HL-60 (cell line): ENCODE results near the gene NKPD1.

Experiments used
- DNase-seq, 2 experiments: peaks; one replicate each; pipeline ENCODE4 v3.0.0-alpha.2; 2010 to 2020; ENCODE audit warnings: low read depth in 1 of 2, low spot score in 1 of 2
- H3K27ac ChIP-seq: fragments of 250-450 bp; sonication (Bioruptor Pico); replicated peaks from 2 replicates; pipeline ENCODE4 v1.5.1; 2020; ENCODE audit warnings: mild to moderate bottlenecking, moderate library complexity
- H3K27me3 ChIP-seq: fragments of 250-450 bp; sonication (Bioruptor Pico); 2 replicates; pipeline ENCODE4 v1.5.1; 2021; ENCODE audit warnings: mild to moderate bottlenecking, moderate library complexity; ENCODE audit not compliant: insufficient read depth, poor library complexity, severe bottlenecking
- H3K4me3 ChIP-seq: replicated peaks from 2 replicates; pipeline ENCODE4 v1.5.1; 2011; ENCODE audit warnings: mild to moderate bottlenecking, control low read depth, low read length; ENCODE audit not compliant: insufficient read depth
- GABPA ChIP-seq: IDR thresholded peaks from 2 replicates; pipeline ENCODE4 v1.6.1; 2012; ENCODE audit warnings: low read depth
- POLR2AphosphoS5 ChIP-seq: IDR thresholded peaks from 2 replicates; pipeline ENCODE4 v1.6.1; 2012; ENCODE audit warnings: low read depth
- REST ChIP-seq: IDR thresholded peaks from 2 replicates; pipeline ENCODE4 v1.6.1; 2012; ENCODE audit warnings: low read depth; ENCODE audit not compliant: insufficient replicate concordance
- SPI1 ChIP-seq: IDR thresholded peaks from 2 replicates; pipeline ENCODE4 v1.6.1; 2012; ENCODE audit warnings: low read depth, mild to moderate bottlenecking, borderline replicate concordance
- TF ChIP-seq, protein P1 (sequence below): IDR thresholded peaks from one replicate; pipeline ENCODE4 v1.5.1; 2011; ENCODE audit warnings: low read length, control low read depth, inconsistent platforms; ENCODE audit not compliant: insufficient read depth

The NKPD1 gene

DNA sequence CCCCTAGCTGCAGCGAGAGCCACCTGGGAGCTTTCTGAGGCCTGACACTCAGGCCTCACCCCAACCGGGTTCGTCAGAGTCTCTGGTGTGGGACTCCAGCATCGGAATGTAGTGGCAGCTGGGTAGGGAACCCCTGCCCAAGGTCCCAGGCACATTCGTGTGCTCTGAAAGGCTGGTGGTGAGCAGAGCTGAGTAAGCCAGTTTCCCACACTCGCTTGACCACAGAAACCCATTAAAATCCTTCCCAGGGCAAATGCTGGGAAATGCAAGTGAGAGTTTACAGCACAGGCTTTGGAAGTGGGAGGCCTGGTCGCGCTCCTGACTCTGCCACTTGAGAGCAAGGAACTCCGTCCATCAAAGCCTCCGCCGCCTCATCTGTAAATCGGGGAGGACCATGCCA lies 13.0 kb upstream of the NKPD1 start:
- no peak for DNase-seq
- Histone ChIP-seq H3K27ac (no peak overlapping the region), H3K27me3 (no peaks in the 10 kb centered on the region), H3K4me3 (no peak overlapping the region)
- TF ChIP-seq, protein P1, sequence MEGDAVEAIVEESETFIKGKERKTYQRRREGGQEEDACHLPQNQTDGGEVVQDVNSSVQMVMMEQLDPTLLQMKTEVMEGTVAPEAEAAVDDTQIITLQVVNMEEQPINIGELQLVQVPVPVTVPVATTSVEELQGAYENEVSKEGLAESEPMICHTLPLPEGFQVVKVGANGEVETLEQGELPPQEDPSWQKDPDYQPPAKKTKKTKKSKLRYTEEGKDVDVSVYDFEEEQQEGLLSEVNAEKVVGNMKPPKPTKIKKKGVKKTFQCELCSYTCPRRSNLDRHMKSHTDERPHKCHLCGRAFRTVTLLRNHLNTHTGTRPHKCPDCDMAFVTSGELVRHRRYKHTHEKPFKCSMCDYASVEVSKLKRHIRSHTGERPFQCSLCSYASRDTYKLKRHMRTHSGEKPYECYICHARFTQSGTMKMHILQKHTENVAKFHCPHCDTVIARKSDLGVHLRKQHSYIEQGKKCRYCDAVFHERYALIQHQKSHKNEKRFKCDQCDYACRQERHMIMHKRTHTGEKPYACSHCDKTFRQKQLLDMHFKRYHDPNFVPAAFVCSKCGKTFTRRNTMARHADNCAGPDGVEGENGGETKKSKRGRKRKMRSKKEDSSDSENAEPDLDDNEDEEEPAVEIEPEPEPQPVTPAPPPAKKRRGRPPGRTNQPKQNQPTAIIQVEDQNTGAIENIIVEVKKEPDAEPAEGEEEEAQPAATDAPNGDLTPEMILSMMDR, result no peak

- H3K27ac ChIP-seq, result no peak overlapping the region
- no peaks in the 10 kb centered on the region for H3K27me3 ChIP-seq
- no peak overlapping the region for H3K4me3 ChIP-seq
- no peak for DNase-seq
- TF ChIP-seq, protein P1, result no peak
- TF ChIP-seq SPI1 (no peak), REST (no peak), GABPA (no peak), POLR2AphosphoS5 (no peak)
These were observed 11.9 kb upstream of the NKPD1 start for GRCh38 chr19:45172611-45173208.

DNA sequence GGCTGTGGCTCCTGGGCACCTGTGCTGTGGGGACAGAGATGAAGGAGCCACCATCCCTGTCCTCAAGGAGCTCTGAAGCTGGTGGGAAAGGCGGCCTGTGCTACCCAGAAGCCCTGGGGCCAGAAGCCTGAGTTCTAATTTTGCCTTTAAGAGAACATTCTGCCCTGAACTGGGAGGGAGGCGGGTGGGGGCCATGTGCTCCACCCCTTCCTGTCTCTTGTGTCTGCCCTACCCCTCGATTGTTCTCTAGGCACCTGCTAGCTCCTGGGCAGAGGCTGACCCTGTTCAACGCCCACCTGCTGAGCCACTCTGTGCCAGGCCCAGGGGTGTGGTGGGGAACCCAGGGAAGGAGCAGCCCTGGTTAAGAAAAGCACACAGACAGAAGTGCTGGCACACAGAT lies 11.4 kb upstream of the NKPD1 start:
- Histone ChIP-seq H3K27me3 (no peaks in the 10 kb centered on the region), H3K4me3 (no peak overlapping the region), H3K27ac (no peak overlapping the region)
- no peak for DNase-seq
- TF ChIP-seq SPI1, result no peak
- TF ChIP-seq POLR2AphosphoS5, result no peak
- TF ChIP-seq, protein P1, result no peak
- no peak for TF ChIP-seq GABPA
- no peak for TF ChIP-seq REST

DNA sequence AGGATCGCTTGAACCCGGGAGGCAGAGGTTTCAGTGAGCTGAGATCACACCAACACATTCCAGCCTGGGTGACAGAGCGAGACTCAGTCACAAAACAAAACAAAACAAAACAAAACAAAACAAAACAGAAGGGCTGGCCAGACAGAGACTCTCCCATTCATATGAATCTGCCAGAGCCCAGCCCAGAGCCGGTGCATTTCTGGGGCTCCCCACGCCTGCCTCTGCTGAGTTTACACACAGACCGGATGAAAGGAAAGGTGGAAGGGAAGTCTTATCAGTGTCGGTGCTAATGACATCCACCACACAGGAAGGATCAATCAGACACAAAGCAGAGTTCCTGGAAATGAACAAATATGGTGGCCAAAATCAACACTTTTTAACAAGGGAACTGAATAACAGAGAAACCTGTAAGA lies 10.4 kb upstream of the NKPD1 start:
- Histone ChIP-seq H3K4me3 (no peak overlapping the region), H3K27ac (no peak overlapping the region), H3K27me3 (no peaks in the 10 kb centered on the region)
- no peak for DNase-seq
- TF ChIP-seq, protein P1, result no peak
- TF ChIP-seq REST (no peak), GABPA (no peak), POLR2AphosphoS5 (no peak), SPI1 (no peak)
